HepG2 (cell line): ENCODE data around the gene SLC23A2.

Source experiments
- ARNTL ChIP-seq: sonication (generic); formaldehyde crosslinking; IDR thresholded peaks from 2 replicates; pipeline ENCODE4 v1.4.0; 2020; ENCODE audit warnings: mild to moderate bottlenecking, missing genetic modification reagents
- CHD2 ChIP-seq: IDR thresholded peaks from 2 replicates; pipeline ENCODE4 v1.6.1; 2011; ENCODE audit warnings: low read depth, low read length, improper control_type of control experiment
- PHF20 ChIP-seq: sonication (generic); formaldehyde crosslinking; IDR thresholded peaks from 2 replicates; pipeline ENCODE4 v1.5.0; 2020; ENCODE audit warnings: mild to moderate bottlenecking, missing genetic modification reagents
- RELA ChIP-seq: sonication (generic); formaldehyde crosslinking; IDR thresholded peaks from 2 replicates; pipeline ENCODE4 v1.4.0; 2020; ENCODE audit warnings: missing genetic modification reagents
- ZNF207 ChIP-seq: fragments of 450-650 bp; IDR thresholded peaks from 2 replicates; pipeline ENCODE4 v1.6.1; 2016; ENCODE audit warnings: antibody characterized with exemption, borderline replicate concordance
- ZNF274 ChIP-seq: sonication (generic); formaldehyde crosslinking; IDR thresholded peaks from 2 replicates; pipeline ENCODE4 v1.5.1; 2020; ENCODE audit warnings: mild to moderate bottlenecking, missing genetic modification reagents
- ZNF737 ChIP-seq: sonication (generic); formaldehyde crosslinking; IDR thresholded peaks from 2 replicates; pipeline ENCODE4 v1.5.0; 2020; ENCODE audit warnings: missing genetic modification reagents, mild to moderate bottlenecking, borderline replicate concordance
- TF ChIP-seq, protein P1 (sequence below), 2 experiments: IDR thresholded peaks; 2 replicates each; pipeline ENCODE4 v1.6.1; 2011 to 2012; ENCODE audit warnings: low read length in 2 of 2, borderline replicate concordance in 1 of 2, low read depth in 1 of 2, mild to moderate bottlenecking in 1 of 2, moderate library complexity in 1 of 2
- TF ChIP-seq, protein P2 (sequence below): sonication (generic); formaldehyde crosslinking; IDR thresholded peaks from 2 replicates; pipeline ENCODE4 v1.5.0; 2020; ENCODE audit warnings: mild to moderate bottlenecking, missing genetic modification reagents, moderate library complexity
- TF ChIP-seq, protein P3 (sequence below): sonication (generic); formaldehyde crosslinking; IDR thresholded peaks from 2 replicates; pipeline ENCODE4 v1.4.0; 2020; ENCODE audit warnings: missing genetic modification reagents

DNA sequence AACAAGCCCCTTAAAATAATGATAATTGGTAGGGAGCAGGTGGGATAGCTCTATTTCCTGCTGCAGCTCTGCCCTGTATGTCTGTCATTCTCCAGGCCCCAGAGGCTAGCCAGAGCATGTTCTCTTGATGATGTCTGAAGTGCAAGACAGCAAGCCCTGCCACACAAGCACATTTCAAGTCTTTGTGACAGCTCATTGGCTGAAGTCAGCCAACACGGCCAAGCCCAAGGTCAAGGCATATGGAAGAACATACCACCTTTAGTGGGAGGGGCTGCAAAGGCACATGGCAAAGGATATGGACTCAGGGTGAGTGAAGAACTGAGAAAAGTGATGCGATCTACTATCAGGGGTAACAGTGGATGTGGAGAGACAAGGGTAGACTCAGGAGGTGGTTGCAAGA, 163.6 kb downstream of the SLC23A2 start:
- TF ChIP-seq, protein P1, sequence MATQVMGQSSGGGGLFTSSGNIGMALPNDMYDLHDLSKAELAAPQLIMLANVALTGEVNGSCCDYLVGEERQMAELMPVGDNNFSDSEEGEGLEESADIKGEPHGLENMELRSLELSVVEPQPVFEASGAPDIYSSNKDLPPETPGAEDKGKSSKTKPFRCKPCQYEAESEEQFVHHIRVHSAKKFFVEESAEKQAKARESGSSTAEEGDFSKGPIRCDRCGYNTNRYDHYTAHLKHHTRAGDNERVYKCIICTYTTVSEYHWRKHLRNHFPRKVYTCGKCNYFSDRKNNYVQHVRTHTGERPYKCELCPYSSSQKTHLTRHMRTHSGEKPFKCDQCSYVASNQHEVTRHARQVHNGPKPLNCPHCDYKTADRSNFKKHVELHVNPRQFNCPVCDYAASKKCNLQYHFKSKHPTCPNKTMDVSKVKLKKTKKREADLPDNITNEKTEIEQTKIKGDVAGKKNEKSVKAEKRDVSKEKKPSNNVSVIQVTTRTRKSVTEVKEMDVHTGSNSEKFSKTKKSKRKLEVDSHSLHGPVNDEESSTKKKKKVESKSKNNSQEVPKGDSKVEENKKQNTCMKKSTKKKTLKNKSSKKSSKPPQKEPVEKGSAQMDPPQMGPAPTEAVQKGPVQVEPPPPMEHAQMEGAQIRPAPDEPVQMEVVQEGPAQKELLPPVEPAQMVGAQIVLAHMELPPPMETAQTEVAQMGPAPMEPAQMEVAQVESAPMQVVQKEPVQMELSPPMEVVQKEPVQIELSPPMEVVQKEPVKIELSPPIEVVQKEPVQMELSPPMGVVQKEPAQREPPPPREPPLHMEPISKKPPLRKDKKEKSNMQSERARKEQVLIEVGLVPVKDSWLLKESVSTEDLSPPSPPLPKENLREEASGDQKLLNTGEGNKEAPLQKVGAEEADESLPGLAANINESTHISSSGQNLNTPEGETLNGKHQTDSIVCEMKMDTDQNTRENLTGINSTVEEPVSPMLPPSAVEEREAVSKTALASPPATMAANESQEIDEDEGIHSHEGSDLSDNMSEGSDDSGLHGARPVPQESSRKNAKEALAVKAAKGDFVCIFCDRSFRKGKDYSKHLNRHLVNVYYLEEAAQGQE (IDR thresholded peaks at IDR 0.05; ENCODE audit: borderline replicate concordance in 1 of 2, low read depth in 1 of 2, low read length in 2 of 2) = no peak
- TF ChIP-seq ZNF274 (CRISPR knock-in tag) = no peak
- no peak for TF ChIP-seq PHF20 (CRISPR knock-in tag)
- TF ChIP-seq, protein P2, sequence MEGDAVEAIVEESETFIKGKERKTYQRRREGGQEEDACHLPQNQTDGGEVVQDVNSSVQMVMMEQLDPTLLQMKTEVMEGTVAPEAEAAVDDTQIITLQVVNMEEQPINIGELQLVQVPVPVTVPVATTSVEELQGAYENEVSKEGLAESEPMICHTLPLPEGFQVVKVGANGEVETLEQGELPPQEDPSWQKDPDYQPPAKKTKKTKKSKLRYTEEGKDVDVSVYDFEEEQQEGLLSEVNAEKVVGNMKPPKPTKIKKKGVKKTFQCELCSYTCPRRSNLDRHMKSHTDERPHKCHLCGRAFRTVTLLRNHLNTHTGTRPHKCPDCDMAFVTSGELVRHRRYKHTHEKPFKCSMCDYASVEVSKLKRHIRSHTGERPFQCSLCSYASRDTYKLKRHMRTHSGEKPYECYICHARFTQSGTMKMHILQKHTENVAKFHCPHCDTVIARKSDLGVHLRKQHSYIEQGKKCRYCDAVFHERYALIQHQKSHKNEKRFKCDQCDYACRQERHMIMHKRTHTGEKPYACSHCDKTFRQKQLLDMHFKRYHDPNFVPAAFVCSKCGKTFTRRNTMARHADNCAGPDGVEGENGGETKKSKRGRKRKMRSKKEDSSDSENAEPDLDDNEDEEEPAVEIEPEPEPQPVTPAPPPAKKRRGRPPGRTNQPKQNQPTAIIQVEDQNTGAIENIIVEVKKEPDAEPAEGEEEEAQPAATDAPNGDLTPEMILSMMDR (CRISPR knock-in tag) = no peak
- no peak for TF ChIP-seq RELA
- no peak for TF ChIP-seq CHD2
- TF ChIP-seq ARNTL (CRISPR knock-in tag) = no peak
- TF ChIP-seq ZNF207 = no peak
- TF ChIP-seq, protein P3, sequence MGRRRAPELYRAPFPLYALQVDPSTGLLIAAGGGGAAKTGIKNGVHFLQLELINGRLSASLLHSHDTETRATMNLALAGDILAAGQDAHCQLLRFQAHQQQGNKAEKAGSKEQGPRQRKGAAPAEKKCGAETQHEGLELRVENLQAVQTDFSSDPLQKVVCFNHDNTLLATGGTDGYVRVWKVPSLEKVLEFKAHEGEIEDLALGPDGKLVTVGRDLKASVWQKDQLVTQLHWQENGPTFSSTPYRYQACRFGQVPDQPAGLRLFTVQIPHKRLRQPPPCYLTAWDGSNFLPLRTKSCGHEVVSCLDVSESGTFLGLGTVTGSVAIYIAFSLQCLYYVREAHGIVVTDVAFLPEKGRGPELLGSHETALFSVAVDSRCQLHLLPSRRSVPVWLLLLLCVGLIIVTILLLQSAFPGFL = no peak
- no peak for TF ChIP-seq ZNF737 (CRISPR knock-in tag)
